ENCODE data around the gene CD72. TPM values are rescaled to one million over a fixed set of nuclear protein-coding genes. Genes with fewer than 3 reads are reported as not detected.
A peak's percentile ranks its signal among the peaks of the same experiment; 100 is the strongest.

Gene CD72
- polyA plus RNA-seq, 3 donors = 1.6 to 6.8 (median 1.8) TPM

GRCh38 chr9:35666549-35666948 lies 48.3 kb upstream of the CD72 start:
- peaks cover 38% of the 10 kb centered on the region for H3K4me1 Mint-ChIP-seq
- Histone ChIP-seq H3K4me1 (ENCODE audit: control insufficient read depth in 1 of 2, insufficient read depth in 2 of 2, low read length in 2 of 2) (peaks cover 23 to 39% of the 10 kb centered on the region in 2 donors), H3K4me2 (replicated peaks; ENCODE audit: extremely low read depth, low read length, poor library complexity, severe bottlenecking) (no peak overlapping the region), H2AFZ (ENCODE audit: insufficient read depth, low read depth, low read length, poor library complexity, severe bottlenecking) (no peak overlapping the region), H3K9ac (ENCODE audit: insufficient read depth, low read length, poor library complexity, severe bottlenecking) (no peak overlapping the region), H3K9me3 (replicated peaks in 1 of 2; ENCODE audit: control insufficient read depth in 1 of 2, insufficient read depth in 1 of 2, low read length in 2 of 2) (no peaks in the 10 kb centered on the region), H3K4me3 (replicated peaks in 1 of 3; ENCODE audit: low read depth in 2 of 3, low read length in 3 of 3) (no peak overlapping the region), H3K27ac (ENCODE audit: low read depth in 1 of 2, low read length in 2 of 2) (no peak overlapping the region), H3K79me2 (ENCODE audit: insufficient read depth, low read length) (peaks cover 28% of the 10 kb centered on the region), H3K27me3 (ENCODE audit: control insufficient read depth in 2 of 2, insufficient read depth in 2 of 2, low read length in 2 of 2) (no peaks in the 10 kb centered on the region), H4K20me1 (ENCODE audit: insufficient read depth, low read length) (no peaks in the 10 kb centered on the region), H3K36me3 (replicated peaks in 1 of 2; ENCODE audit: control insufficient read depth in 1 of 2, insufficient read depth in 2 of 2, low read length in 2 of 2) (no peaks in the 10 kb centered on the region)
- peaks cover 0 to 3% (median 1%) of the 10 kb centered on the region in 7 donors for H3K9me3 Mint-ChIP-seq
- H3K27ac Mint-ChIP-seq = no peak overlapping the region
- H3K4me3 Mint-ChIP-seq = no peak overlapping the region
- peaks cover 0 to 6% (median 3%) of the 10 kb centered on the region in 3 donors for H3K27me3 Mint-ChIP-seq (ENCODE audit: low read depth in 3 of 3)
- H3K36me3 Mint-ChIP-seq = peaks cover 2 to 11% of the 10 kb centered on the region in 2 donors
- TF ChIP-seq, protein P1, sequence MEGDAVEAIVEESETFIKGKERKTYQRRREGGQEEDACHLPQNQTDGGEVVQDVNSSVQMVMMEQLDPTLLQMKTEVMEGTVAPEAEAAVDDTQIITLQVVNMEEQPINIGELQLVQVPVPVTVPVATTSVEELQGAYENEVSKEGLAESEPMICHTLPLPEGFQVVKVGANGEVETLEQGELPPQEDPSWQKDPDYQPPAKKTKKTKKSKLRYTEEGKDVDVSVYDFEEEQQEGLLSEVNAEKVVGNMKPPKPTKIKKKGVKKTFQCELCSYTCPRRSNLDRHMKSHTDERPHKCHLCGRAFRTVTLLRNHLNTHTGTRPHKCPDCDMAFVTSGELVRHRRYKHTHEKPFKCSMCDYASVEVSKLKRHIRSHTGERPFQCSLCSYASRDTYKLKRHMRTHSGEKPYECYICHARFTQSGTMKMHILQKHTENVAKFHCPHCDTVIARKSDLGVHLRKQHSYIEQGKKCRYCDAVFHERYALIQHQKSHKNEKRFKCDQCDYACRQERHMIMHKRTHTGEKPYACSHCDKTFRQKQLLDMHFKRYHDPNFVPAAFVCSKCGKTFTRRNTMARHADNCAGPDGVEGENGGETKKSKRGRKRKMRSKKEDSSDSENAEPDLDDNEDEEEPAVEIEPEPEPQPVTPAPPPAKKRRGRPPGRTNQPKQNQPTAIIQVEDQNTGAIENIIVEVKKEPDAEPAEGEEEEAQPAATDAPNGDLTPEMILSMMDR (IDR thresholded peaks at IDR 0.05) = no peak
- intact Hi-C loops (cut with micrococcal nuclease) = no loop called here
- no peak for DNase-seq
- WGBS (ENCODE audit: insufficient coverage) = 80% methylated on average over 1 of the region's 5 CpGs

GRCh38 chr9:35666045-35666444 lies 47.8 kb upstream of the CD72 start:
- no peaks in the 10 kb centered on the region for H4K20me1 ChIP-seq (ENCODE audit: insufficient read depth, low read length)
- no peak overlapping the region for H3K27ac ChIP-seq (ENCODE audit: low read depth in 1 of 2, low read length in 2 of 2)
- Mint-ChIP-seq H3K36me3 (peaks cover 5 to 14% of the 10 kb centered on the region in 2 donors), H3K27ac (no peak overlapping the region), H3K4me1 (peaks cover 38% of the 10 kb centered on the region), H3K4me3 (peak overlapping the region in 1 of 2 donors; percentile 35), H3K9me3 (peaks cover 0 to 3% (median 1%) of the 10 kb centered on the region in 7 donors), H3K27me3 (ENCODE audit: low read depth in 3 of 3) (peaks cover 0 to 6% (median 3%) of the 10 kb centered on the region in 3 donors)
- no CpG with 5 or more reads among the region's 1 CpG for WGBS (ENCODE audit: insufficient coverage)
- H3K4me1 ChIP-seq (ENCODE audit: control insufficient read depth in 1 of 2, insufficient read depth in 2 of 2, low read length in 2 of 2) = peaks cover 23 to 39% of the 10 kb centered on the region in 2 donors
- no peak overlapping the region for H2AFZ ChIP-seq (ENCODE audit: insufficient read depth, low read depth, low read length, poor library complexity, severe bottlenecking)
- intact Hi-C loops (cut with micrococcal nuclease) = no loop called here
- H3K27me3 ChIP-seq (ENCODE audit: control insufficient read depth in 2 of 2, insufficient read depth in 2 of 2, low read length in 2 of 2) = no peaks in the 10 kb centered on the region
- H3K9ac ChIP-seq (ENCODE audit: insufficient read depth, low read length, poor library complexity, severe bottlenecking) = no peak overlapping the region
- peaks cover 31% of the 10 kb centered on the region for H3K79me2 ChIP-seq (ENCODE audit: insufficient read depth, low read length)
- H3K4me3 ChIP-seq (replicated peaks in 1 of 3; ENCODE audit: low read depth in 2 of 3, low read length in 3 of 3) = no peak overlapping the region
- H3K9me3 ChIP-seq (replicated peaks in 1 of 2; ENCODE audit: control insufficient read depth in 1 of 2, insufficient read depth in 1 of 2, low read length in 2 of 2) = no peaks in the 10 kb centered on the region
- DNase-seq = no peak
- peaks cover 1 to 3% of the 10 kb centered on the region in 2 donors for H3K36me3 ChIP-seq (replicated peaks in 1 of 2; ENCODE audit: control insufficient read depth in 1 of 2, insufficient read depth in 2 of 2, low read length in 2 of 2)
- H3K4me2 ChIP-seq (replicated peaks; ENCODE audit: extremely low read depth, low read length, poor library complexity, severe bottlenecking) = no peak overlapping the region
- TF ChIP-seq, protein P1 (IDR thresholded peaks at IDR 0.05) = no peak
